GM12873 (cell line): ENCODE results near the gene TRIP6.
A peak's percentile ranks its signal among the peaks of the same experiment; 100 is the strongest.

ENCODE experiments used
- TF ChIP-seq, protein P1 (sequence below): IDR thresholded peaks from 2 replicates; pipeline ENCODE4 v1.5.1; 2012; ENCODE audit warnings: low read depth, mild to moderate bottlenecking, moderate library complexity, low read length, control low read depth; ENCODE audit not compliant: insufficient read depth; ENCODE audit errors: missing control alignments

The TRIP6 gene

GRCh38 chr7:100860702-100861615 is 6.2 kb upstream of the TRIP6 start:
- TF ChIP-seq, protein P1, sequence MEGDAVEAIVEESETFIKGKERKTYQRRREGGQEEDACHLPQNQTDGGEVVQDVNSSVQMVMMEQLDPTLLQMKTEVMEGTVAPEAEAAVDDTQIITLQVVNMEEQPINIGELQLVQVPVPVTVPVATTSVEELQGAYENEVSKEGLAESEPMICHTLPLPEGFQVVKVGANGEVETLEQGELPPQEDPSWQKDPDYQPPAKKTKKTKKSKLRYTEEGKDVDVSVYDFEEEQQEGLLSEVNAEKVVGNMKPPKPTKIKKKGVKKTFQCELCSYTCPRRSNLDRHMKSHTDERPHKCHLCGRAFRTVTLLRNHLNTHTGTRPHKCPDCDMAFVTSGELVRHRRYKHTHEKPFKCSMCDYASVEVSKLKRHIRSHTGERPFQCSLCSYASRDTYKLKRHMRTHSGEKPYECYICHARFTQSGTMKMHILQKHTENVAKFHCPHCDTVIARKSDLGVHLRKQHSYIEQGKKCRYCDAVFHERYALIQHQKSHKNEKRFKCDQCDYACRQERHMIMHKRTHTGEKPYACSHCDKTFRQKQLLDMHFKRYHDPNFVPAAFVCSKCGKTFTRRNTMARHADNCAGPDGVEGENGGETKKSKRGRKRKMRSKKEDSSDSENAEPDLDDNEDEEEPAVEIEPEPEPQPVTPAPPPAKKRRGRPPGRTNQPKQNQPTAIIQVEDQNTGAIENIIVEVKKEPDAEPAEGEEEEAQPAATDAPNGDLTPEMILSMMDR, result no peak

GRCh38 chr7:100861616-100861985 is 5.6 kb upstream of the TRIP6 start:
- TF ChIP-seq, protein P1, result no peak

DNA sequence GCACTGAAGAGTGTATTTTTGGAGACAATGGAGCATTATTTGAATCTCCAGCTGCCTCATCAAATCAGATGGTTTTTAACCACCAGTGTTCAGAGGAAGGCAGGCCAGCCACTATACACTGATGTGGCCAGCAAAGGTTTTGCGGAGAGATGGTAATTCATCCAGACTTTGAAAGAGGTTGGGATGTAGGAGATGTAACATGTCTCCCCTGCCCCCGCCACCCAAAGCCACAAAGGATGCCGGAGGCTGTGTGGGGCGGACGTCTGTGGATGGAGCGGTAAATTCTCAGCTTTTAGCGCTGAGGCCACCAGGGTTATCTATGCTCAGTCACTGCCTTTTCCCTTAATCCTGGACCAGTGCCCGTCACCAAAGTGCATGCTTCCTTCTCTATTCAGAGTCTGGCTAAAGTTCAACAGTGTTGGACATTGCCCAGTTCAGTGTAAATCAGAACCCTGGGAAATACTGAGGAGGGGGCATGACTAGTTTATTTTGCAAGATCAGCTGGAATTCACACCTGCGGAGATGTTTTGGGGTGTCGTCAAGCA is 3.7 kb upstream of the TRIP6 start:
- TF ChIP-seq, protein P1, result no peak

DNA sequence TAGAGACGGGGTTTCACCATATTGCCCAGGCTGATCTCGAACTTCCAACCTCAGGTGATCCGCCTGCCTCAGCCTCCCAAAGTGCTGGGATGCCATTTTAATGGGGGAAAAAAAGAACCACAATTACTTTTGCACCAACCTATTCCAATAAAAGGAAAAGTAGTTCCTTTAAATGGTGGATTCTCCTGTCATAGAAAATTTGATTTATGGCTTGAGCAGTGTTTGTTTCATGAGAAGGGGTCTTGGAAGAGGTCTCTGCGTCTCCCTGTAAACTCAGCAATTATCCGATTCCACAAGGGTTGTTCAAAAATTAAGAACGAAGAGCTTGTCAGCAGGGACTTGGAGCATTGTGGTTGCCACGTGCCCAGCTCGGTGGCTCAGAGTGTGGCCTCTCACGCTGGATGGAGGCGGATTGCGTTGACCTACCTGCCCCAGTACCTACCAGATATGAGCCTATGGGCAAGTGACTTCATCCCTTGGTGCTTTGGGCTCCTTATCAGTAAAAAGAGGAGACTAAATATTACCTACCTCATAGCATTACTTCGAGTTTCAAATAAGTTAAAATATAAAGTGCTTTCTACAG is 2.8 kb upstream of the TRIP6 start:
- TF ChIP-seq, protein P1, result no peak

- TF ChIP-seq, protein P1, result peak; percentile 19
These were observed 1.7 kb upstream of the TRIP6 start for GRCh38 chr7:100865372-100865911.

GRCh38 chr7:100865938-100866728 is 1.1 kb upstream of the TRIP6 start:
- TF ChIP-seq, protein P1, result no peak
